ENCODE measurements around the gene BRINP2. TPM values are rescaled to one million over a fixed set of nuclear protein-coding genes. Genes with fewer than 3 reads are reported as not detected.

BRINP2 gene
- total and polyA plus RNA-seq, 5 donors = 0.17 to 0.33 (median 0.20) TPM

GRCh38 chr1:177328251-177328650, 157.5 kb downstream of the BRINP2 start:
- Histone ChIP-seq H3K4me3 (ENCODE audit: low read length) (no peak overlapping the region), H3K9me3 (ENCODE audit: control insufficient read depth, low read length) (no peaks in the 10 kb centered on the region), H3K27ac (ENCODE audit: low read length) (no peak overlapping the region), H3K27me3 (ENCODE audit: control insufficient read depth, insufficient read depth) (no peaks in the 10 kb centered on the region), H3K4me1 (ENCODE audit: control insufficient read depth, insufficient read depth, low read length) (no peaks in the 10 kb centered on the region)
- DNase-seq (no peak), ATAC-seq (no peak)
- intact Hi-C loops (cut with DNase I) = no loop called here
- WGBS = 66% methylated on average over 2 of the region's 2 CpGs

GRCh38 chr1:177329871-177330270, 159.1 kb downstream of the BRINP2 start:
- WGBS = 87% methylated on average over 2 of the region's 2 CpGs
- intact Hi-C loops (cut with DNase I) = no loop called here
- H3K27ac ChIP-seq (ENCODE audit: low read length) = no peak overlapping the region
- H3K4me3 ChIP-seq (ENCODE audit: low read length) = no peak overlapping the region
- no peaks in the 10 kb centered on the region for H3K4me1 ChIP-seq (ENCODE audit: control insufficient read depth, insufficient read depth, low read length)
- H3K9me3 ChIP-seq (ENCODE audit: control insufficient read depth, low read length) = no peaks in the 10 kb centered on the region
- DNase-seq (no peak), ATAC-seq (no peak)
- no peaks in the 10 kb centered on the region for H3K27me3 ChIP-seq (ENCODE audit: control insufficient read depth, insufficient read depth)

Other genes starting within 250 kb of the BRINP2 start
- under 1 TPM; 0.11 to 0.28 (median 0.14) TPM for gene ASTN1, start 6.2 kb upstream of the BRINP2 start, total RNA-seq
- 0.11 TPM for gene ASTN1, start 6.2 kb upstream of the BRINP2 start, polyA plus RNA-seq